HG03196 (cell line): ENCODE measurements around the gene GAGE12F.
"Not testable (repeated sequence)": the region's sequence is repeated elsewhere in the genome, so short reads cannot be mapped to it uniquely, and the experiment has no call there.

ENCODE experiments used
- ATAC-seq: cut with Tn5 transposase; IDR thresholded peaks from one replicate; pipeline ENCODE4 v1.9.1; 2021; ENCODE audit not compliant: unreplicated experiment

GAGE12F gene

GRCh38 chrX:49560542-49560941, at the start of gene GAGE12F:
GAGE12F (plus strand) TSS chrX:49560842; CDS start chrX:49561997, 1,155 bp downstream.
- not testable (repeated sequence) for ATAC-seq

DNA sequence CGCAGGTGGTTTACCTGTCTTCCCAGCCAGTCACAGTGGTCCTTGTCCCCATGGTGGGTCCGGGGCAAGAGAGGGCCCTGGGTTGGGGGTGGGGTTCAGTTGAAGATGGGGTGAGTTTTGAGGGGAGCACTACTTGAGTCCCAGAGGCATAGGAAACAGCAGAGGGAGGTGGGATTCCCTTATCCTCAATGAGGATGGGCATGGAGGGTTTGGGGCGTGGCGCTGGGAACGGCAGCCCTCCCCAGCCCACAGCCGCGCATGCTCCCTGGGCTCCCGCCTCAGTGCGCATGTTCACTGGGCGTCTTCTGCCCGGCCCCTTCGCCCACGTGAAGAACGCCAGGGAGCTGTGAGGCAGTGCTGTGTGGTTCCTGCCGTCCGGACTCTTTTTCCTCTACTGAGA, 28.8 kb upstream of the GAGE12F start, which contains the start of gene GAGE12C:
Gene GAGE12C, plus strand, starts transcription at position 301 of the 400 bp plus-strand sequence. CDS start 1,155 bp downstream, outside the sequence.
- not testable (repeated sequence) for ATAC-seq

DNA sequence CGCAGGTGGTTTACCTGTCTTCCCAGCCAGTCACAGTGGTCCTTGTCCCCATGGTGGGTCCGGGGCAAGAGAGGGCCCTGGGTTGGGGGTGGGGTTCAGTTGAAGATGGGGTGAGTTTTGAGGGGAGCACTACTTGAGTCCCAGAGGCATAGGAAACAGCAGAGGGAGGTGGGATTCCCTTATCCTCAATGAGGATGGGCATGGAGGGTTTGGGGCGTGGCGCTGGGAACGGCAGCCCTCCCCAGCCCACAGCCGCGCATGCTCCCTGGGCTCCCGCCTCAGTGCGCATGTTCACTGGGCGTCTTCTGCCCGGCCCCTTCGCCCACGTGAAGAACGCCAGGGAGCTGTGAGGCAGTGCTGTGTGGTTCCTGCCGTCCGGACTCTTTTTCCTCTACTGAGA, 19.2 kb upstream of the GAGE12F start, which contains the start of gene GAGE12D:
Gene GAGE12D, plus strand, starts transcription at position 301 of the 400 bp plus-strand sequence. CDS start 1,155 bp downstream, outside the sequence.
- not testable (repeated sequence) for ATAC-seq

DNA sequence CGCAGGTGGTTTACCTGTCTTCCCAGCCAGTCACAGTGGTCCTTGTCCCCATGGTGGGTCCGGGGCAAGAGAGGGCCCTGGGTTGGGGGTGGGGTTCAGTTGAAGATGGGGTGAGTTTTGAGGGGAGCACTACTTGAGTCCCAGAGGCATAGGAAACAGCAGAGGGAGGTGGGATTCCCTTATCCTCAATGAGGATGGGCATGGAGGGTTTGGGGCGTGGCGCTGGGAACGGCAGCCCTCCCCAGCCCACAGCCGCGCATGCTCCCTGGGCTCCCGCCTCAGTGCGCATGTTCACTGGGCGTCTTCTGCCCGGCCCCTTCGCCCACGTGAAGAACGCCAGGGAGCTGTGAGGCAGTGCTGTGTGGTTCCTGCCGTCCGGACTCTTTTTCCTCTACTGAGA, 9.7 kb upstream of the GAGE12F start, which contains the start of gene GAGE12E:
Gene GAGE12E, plus strand, starts transcription at position 301 of the 400 bp plus-strand sequence. CDS start 1,155 bp downstream, outside the sequence.
- not testable (repeated sequence) for ATAC-seq

GRCh38 chrX:49568728-49569127, 8.1 kb downstream of the GAGE12F start:
- not testable (repeated sequence) for ATAC-seq

DNA sequence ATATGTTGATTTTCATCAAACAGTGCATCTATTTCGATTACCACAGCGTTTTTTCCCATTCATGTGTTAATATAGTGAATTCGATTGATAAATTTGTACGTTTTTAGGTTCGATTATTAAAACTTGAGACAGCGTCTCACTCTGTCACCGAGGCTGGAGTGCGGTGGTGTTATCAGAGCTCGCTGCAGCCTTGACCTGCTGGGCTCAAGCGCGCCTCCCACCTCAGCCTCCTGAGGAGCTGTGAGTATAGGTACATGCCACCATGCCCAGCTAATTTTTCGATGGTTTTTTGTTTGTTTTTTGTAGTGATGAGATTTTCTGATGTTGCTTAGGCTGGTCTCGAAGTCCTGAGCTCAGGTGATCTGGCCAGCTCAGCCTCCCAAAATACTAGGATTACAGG, 8.5 kb downstream of the GAGE12F start:
- not testable (repeated sequence) for ATAC-seq

- ATAC-seq: not testable (repeated sequence)
Measured at GRCh38 chrX:49570100-49570499, 9.5 kb downstream of the GAGE12F start, which contains the start of gene GAGE12G. GAGE12G (plus strand) TSS chrX:49570400; CDS start chrX:49571555, 1,155 bp downstream.

- ATAC-seq: not testable (repeated sequence)
Measured at GRCh38 chrX:49579649-49580048, 19.0 kb downstream of the GAGE12F start, which contains the start of gene GAGE12H. GAGE12H (plus strand) TSS chrX:49579949; CDS start chrX:49581104, 1,155 bp downstream.

GRCh38 chrX:49589196-49589595, 28.6 kb downstream of the GAGE12F start, which contains the start of gene GAGE2A:
GAGE2A (plus strand) TSS chrX:49589496; CDS start chrX:49590651, 1,155 bp downstream.
- ATAC-seq: not testable (repeated sequence)

DNA sequence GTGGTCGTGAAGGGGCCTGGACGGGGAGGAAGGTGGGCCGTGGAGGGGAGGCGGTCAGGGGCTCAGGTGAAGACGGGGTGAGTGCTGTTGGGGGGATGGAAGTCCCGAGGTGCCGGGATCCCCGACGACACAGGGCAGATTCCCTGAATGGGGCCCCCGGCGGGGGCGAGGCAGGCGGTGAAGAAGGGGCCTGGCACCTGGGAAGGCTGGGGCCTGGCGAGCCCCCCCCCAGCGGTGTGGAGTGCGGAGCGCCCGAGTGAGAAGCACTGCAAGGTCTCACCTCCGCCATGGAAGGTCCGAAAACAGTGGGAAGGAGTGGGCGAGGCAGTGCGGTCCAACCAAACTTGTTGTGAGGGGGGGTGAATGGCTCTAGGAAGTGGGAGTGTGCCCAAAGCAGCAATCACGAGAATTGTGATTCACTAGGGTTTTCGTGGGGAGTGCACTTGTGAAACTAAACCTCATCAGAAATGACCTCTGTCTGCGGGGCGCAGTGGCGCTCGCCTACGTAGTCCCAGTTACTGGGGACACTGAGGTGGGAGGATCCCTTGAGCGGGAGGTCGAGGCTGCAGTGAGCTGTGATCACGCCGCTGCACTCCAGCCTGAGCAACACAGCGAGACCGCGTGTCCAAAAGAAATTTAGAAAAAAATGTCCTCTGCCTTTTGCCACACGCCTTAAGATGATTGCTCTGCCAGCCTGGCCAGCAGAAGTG, 29.3 kb downstream of the GAGE12F start:
- ATAC-seq: not testable (repeated sequence)

GRCh38 chrX:49590488-49590887, 29.8 kb downstream of the GAGE12F start:
- ATAC-seq: not testable (repeated sequence)

DNA sequence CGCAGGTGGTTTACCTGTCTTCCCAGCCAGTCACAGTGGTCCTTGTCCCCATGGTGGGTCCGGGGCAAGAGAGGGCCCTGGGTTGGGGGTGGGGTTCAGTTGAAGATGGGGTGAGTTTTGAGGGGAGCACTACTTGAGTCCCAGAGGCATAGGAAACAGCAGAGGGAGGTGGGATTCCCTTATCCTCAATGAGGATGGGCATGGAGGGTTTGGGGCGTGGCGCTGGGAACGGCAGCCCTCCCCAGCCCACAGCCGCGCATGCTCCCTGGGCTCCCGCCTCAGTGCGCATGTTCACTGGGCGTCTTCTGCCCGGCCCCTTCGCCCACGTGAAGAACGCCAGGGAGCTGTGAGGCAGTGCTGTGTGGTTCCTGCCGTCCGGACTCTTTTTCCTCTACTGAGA, 38.1 kb downstream of the GAGE12F start, which contains the start of gene GAGE1:
Gene GAGE1, plus strand, starts transcription at position 301 of the 400 bp plus-strand sequence. CDS start 1,155 bp downstream, outside the sequence.
- not testable (repeated sequence) for ATAC-seq

- no peak for ATAC-seq
Measured at GRCh38 chrX:49610718-49611310, 50.2 kb downstream of the GAGE12F start.
